K562 (cell line): ENCODE measurements around the gene GPR162. TPM values are rescaled to one million over a fixed set of nuclear protein-coding genes. Genes with fewer than 3 reads are reported as not detected.

Experiments used
- ATF1 ChIP-seq, 2 experiments: fragments of 450-650 bp in 1 of 2; IDR thresholded peaks; 2 replicates each; pipeline ENCODE4 v1.6.1; 2016; ENCODE audit warnings: missing compliant biosample characterization in 1 of 2, missing genetic modification characterization in 1 of 2
- BDP1 ChIP-seq: IDR thresholded peaks from 3 replicates; pipeline ENCODE4 v1.6.1; 2011; ENCODE audit not compliant: insufficient read length, insufficient read depth
- CBX1 ChIP-seq: sonication (generic); IDR thresholded peaks from 2 replicates; pipeline ENCODE4 v1.6.1; 2016; ENCODE audit warnings: antibody characterized with exemption, low read depth, mild to moderate bottlenecking
- HMGN3 ChIP-seq: IDR thresholded peaks from 2 replicates; pipeline ENCODE4 v1.6.1; 2011; ENCODE audit warnings: borderline replicate concordance, low read depth, mild to moderate bottlenecking, mixed read lengths, low read length; ENCODE audit not compliant: insufficient read length; ENCODE audit errors: extremely low read depth
- HNRNPLL ChIP-seq: fragments of 200-400 bp; formaldehyde crosslinking; IDR thresholded peaks from 2 replicates; pipeline ENCODE4 v1.6.1; 2017; ENCODE audit warnings: low read length, low read depth, mild to moderate bottlenecking; ENCODE audit not compliant: poor library complexity, severe bottlenecking
- KLF16 ChIP-seq: IDR thresholded peaks from 2 replicates; pipeline ENCODE4 v1.6.1; 2016; ENCODE audit warnings: antibody characterized with exemption
- POLR2AphosphoS5 ChIP-seq: IDR thresholded peaks from 2 replicates; pipeline ENCODE4 v1.6.1; 2011; ENCODE audit warnings: mild to moderate bottlenecking, low read depth, low read length, moderate library complexity; ENCODE audit not compliant: control insufficient read depth, insufficient read depth
- SMAD1 ChIP-seq: fragments of 150-350 bp; IDR thresholded peaks from 2 replicates; pipeline ENCODE4 v1.6.1; 2014; ENCODE audit warnings: low read length, low read depth; ENCODE audit not compliant: partially characterized antibody
- SMARCC2 ChIP-seq: fragments of 450-650 bp; IDR thresholded peaks from 2 replicates; pipeline ENCODE4 v1.6.1; 2017; ENCODE audit warnings: antibody characterized with exemption, moderate library complexity, mild to moderate bottlenecking, low read depth
- ZNF778 ChIP-seq: fragments of 450-650 bp; formaldehyde crosslinking; IDR thresholded peaks from 2 replicates; pipeline ENCODE4 v1.4.0; 2020; ENCODE audit warnings: mild to moderate bottlenecking, moderate library complexity
- ZNF785 ChIP-seq: fragments of 250-450 bp; sonication (Bioruptor Pico); IDR thresholded peaks from 2 replicates; pipeline ENCODE4 v1.4.0; 2020; ENCODE audit warnings: mild to moderate bottlenecking
- polyA plus RNA-seq, 8 experiments: library from polyadenylated mRNA; depleted of rRNA in 4 of 8; stranded (reverse) in 5 of 8; unstranded in 3 of 8; fragments of >200 nt; fragmentation: Nextera tagmentation in 2 of 8; fragmentation: Illumina TruSeq in 1 of 8; extraction: Ambion mirVana in 2 of 8; extraction: Trizol in 1 of 8; gene quantifications; 2 replicates each; pipeline versions ENCODE4 v1.2.1 to v1.2.3, GENCODE V29; 2011 to 2014; ENCODE audit warnings: inconsistent platforms in 1 of 8, missing spikeins in 1 of 8
- total RNA-seq, 7 experiments: library from RNA; depleted of rRNA in 6 of 7; stranded (reverse); fragments of >200 nt in 6 of 7; fragmentation: Illumina TruSeq in 2 of 7; extraction: Trizol in 2 of 7; gene quantifications; 2 replicates each; pipeline versions ENCODE4 v1.2.1 to v1.2.3, GENCODE V29; 2011 to 2021; ENCODE audit warnings: low replicate concordance in 1 of 7
- TF ChIP-seq, protein P1 (sequence below), 2 experiments: fragments of 450-650 bp; IDR thresholded peaks; 2 replicates each; pipeline ENCODE4 v1.6.1; 2018; ENCODE audit warnings: mild to moderate bottlenecking in 2 of 2, low read depth in 1 of 2; ENCODE audit not compliant: partially characterized antibody in 2 of 2
- TF ChIP-seq, protein P2 (sequence below), 2 experiments: fragments of 450-650 bp; formaldehyde crosslinking in 1 of 2; IDR thresholded peaks; 2 replicates each; pipeline versions ENCODE4 v1.4.0 to v1.6.1; 2014 to 2020; ENCODE audit warnings: mild to moderate bottlenecking in 2 of 2, borderline replicate concordance in 1 of 2, low read depth in 1 of 2

GPR162 gene
- total and polyA plus RNA-seq, 9 of the 15 experiments (the other 6 are each of a cell fraction or from before 2014, with no cell fraction given), result 0.65 to 1.8 (median 1.1) TPM; not detected in 2

DNA sequence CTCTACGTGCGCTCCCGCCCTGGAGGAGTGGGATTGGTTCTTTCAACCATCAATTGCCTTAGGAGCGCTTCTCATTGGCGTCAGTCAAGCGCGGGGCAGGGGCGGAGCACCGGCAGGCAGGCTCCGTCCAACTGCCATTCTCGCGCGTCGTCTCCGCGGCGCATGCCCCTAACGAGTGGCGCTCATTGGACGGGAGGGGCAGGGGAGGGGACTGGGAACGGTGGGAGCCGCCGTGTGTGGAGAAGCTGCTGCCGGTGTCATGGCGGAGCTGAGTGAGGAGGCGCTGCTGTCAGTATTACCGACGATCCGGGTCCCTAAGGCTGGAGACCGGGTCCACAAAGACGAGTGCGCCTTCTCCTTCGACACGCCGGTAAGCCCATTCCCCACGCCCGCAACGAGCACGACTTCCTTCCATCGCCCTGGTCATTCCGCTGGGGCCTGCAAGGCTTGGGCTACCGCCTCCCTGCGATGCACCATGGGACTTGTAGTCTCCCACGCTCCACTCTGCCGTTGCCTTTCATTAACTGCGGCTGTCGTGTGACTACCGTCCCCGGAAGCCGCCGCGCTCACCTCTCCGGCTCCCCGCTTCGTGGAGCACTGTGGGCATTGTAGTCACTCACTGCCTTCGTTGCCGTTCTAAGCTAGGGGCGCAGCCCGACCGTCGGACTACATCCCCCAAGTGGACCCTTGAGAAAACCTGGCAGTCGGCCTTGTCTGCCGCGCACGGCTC is 30.5 kb downstream of the GPR162 start, which contains the start of gene USP5 (continued):
- TF ChIP-seq, protein P1, sequence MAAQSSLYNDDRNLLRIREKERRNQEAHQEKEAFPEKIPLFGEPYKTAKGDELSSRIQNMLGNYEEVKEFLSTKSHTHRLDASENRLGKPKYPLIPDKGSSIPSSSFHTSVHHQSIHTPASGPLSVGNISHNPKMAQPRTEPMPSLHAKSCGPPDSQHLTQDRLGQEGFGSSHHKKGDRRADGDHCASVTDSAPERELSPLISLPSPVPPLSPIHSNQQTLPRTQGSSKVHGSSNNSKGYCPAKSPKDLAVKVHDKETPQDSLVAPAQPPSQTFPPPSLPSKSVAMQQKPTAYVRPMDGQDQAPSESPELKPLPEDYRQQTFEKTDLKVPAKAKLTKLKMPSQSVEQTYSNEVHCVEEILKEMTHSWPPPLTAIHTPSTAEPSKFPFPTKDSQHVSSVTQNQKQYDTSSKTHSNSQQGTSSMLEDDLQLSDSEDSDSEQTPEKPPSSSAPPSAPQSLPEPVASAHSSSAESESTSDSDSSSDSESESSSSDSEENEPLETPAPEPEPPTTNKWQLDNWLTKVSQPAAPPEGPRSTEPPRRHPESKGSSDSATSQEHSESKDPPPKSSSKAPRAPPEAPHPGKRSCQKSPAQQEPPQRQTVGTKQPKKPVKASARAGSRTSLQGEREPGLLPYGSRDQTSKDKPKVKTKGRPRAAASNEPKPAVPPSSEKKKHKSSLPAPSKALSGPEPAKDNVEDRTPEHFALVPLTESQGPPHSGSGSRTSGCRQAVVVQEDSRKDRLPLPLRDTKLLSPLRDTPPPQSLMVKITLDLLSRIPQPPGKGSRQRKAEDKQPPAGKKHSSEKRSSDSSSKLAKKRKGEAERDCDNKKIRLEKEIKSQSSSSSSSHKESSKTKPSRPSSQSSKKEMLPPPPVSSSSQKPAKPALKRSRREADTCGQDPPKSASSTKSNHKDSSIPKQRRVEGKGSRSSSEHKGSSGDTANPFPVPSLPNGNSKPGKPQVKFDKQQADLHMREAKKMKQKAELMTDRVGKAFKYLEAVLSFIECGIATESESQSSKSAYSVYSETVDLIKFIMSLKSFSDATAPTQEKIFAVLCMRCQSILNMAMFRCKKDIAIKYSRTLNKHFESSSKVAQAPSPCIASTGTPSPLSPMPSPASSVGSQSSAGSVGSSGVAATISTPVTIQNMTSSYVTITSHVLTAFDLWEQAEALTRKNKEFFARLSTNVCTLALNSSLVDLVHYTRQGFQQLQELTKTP (IDR thresholded peaks at IDR 0.05; ENCODE audit: low read depth in 1 of 2, partially characterized antibody in 2 of 2), result peak; percentile 92 to 100
- TF ChIP-seq ZNF785 (CRISPR knock-in tag) (no peak), BDP1 (no peak), ATF1 (CRISPR knock-in tag; IDR thresholded peaks at IDR 0.05) (no peak), ATF1 (tag; IDR thresholded peaks at IDR 0.05) (peak; percentile 92), SMARCC2 (no peak), HNRNPLL (peak; percentile 86), KLF16 (no peak), HMGN3 (peak; percentile 2), CBX1 (no peak), POLR2AphosphoS5 (no peak; the same call in 1 of the 2 replicates), ZNF778 (no peak), SMAD1 (no peak)
- TF ChIP-seq, protein P2, sequence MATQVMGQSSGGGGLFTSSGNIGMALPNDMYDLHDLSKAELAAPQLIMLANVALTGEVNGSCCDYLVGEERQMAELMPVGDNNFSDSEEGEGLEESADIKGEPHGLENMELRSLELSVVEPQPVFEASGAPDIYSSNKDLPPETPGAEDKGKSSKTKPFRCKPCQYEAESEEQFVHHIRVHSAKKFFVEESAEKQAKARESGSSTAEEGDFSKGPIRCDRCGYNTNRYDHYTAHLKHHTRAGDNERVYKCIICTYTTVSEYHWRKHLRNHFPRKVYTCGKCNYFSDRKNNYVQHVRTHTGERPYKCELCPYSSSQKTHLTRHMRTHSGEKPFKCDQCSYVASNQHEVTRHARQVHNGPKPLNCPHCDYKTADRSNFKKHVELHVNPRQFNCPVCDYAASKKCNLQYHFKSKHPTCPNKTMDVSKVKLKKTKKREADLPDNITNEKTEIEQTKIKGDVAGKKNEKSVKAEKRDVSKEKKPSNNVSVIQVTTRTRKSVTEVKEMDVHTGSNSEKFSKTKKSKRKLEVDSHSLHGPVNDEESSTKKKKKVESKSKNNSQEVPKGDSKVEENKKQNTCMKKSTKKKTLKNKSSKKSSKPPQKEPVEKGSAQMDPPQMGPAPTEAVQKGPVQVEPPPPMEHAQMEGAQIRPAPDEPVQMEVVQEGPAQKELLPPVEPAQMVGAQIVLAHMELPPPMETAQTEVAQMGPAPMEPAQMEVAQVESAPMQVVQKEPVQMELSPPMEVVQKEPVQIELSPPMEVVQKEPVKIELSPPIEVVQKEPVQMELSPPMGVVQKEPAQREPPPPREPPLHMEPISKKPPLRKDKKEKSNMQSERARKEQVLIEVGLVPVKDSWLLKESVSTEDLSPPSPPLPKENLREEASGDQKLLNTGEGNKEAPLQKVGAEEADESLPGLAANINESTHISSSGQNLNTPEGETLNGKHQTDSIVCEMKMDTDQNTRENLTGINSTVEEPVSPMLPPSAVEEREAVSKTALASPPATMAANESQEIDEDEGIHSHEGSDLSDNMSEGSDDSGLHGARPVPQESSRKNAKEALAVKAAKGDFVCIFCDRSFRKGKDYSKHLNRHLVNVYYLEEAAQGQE (IDR thresholded peaks at IDR 0.05; ENCODE audit: borderline replicate concordance), result no peak
- TF ChIP-seq, protein P2 (CRISPR knock-in tag; IDR thresholded peaks at IDR 0.05; ENCODE audit: low read depth), result peak; percentile 77
